Heart right ventricle (tissue), 16 donors: ENCODE results near the gene SMG6. TPM values are rescaled to one million over a fixed set of nuclear protein-coding genes. Genes with fewer than 3 reads are reported as not detected.
A peak's percentile ranks its signal among the peaks of the same experiment; 100 is the strongest.

Experiments used
- ATAC-seq, 8 donors: fragments of 200-7000 bp; cut with Tn5 transposase; one replicate each; pipeline ENCODE4 v1.9.1; 2020; ENCODE audit warnings: mild to moderate bottlenecking in 8 of 8, moderate library complexity in 8 of 8, moderate number of reproducible peaks in 1 of 8
- DNase-seq, 2 donors: peaks; one replicate each; pipeline ENCODE4 v3.0.0-alpha.2; 2020
- H3K27ac ChIP-seq, 10 donors: fragments of 200-600 bp; sonication (generic) in 2 of 10; one replicate each; pipeline versions ENCODE4 v1.5.0 to v1.8.0; 2020 to 2022; ENCODE audit warnings: mild to moderate bottlenecking in 3 of 10
- H3K27me3 ChIP-seq, 7 donors: fragments of 200-600 bp; one replicate each; pipeline ENCODE4 v1.8.0; 2021 to 2022; ENCODE audit warnings: mild to moderate bottlenecking in 2 of 7
- H3K36me3 ChIP-seq, 9 donors: fragments of 200-600 bp; sonication (generic) in 1 of 9; one replicate each; pipeline versions ENCODE4 v1.5.0 to v1.8.0; 2020 to 2022; ENCODE audit warnings: mild to moderate bottlenecking in 2 of 9
- H3K4me1 ChIP-seq, 9 donors: fragments of 200-600 bp; sonication (generic) in 1 of 9; one replicate each; pipeline versions ENCODE4 v1.5.0 to v1.8.0; 2020 to 2022; ENCODE audit warnings: mild to moderate bottlenecking in 4 of 9
- H3K4me3 ChIP-seq, 10 donors: fragments of 200-600 bp; sonication (generic) in 2 of 10; one replicate each; pipeline versions ENCODE4 v1.5.0 to v1.8.0; 2020 to 2022; ENCODE audit warnings: mild to moderate bottlenecking in 7 of 10, moderate library complexity in 2 of 10
- H3K9me3 ChIP-seq, 11 donors: fragments of 200-600 bp in 10 of 11; sonication (generic) in 2 of 11; one replicate each; pipeline versions ENCODE4 v1.5.0 to v1.8.0; 2013 to 2022; ENCODE audit warnings: mild to moderate bottlenecking in 2 of 11, control low read depth in 1 of 11, moderate library complexity in 1 of 11
- CTCF ChIP-seq, 9 donors: fragments of 200-600 bp; sonication (generic) in 2 of 9; IDR thresholded peaks; one replicate each; pipeline versions ENCODE4 v1.5.0 to v1.8.0; 2021 to 2022; ENCODE audit warnings: antibody characterized with exemption in 9 of 9, mild to moderate bottlenecking in 5 of 9, moderate library complexity in 1 of 9
- WGBS, 2 donors: extraction: QIAGEN DNeasy Blood & Tissue Kit; methylation state at CpG; one replicate each; pipeline ENCODE4 v1.1.7; 2013; ENCODE audit warnings: inconsistent platforms in 1 of 2; 5-methylcytosine and 5-hydroxymethylcytosine counted together
- intact Hi-C, 10 donors: fragments of 100-400 bp; cut with DNase I; formaldehyde crosslinking; loops; one replicate each; pipeline versions ENCODE4 v1.11.1 to v1.14.2; 2022
- polyA plus RNA-seq, 2 donors: library from polyadenylated mRNA; stranded (reverse); fragments of 200-250 nt; gene quantifications; one replicate each; pipeline ENCODE4 v1.2.3, GENCODE V29; 2013
- total RNA-seq, 10 donors: library from RNA; stranded (reverse); fragmentation: NEBNext Ultra II Directional in 3 of 10; extraction: Animal tissue kit (Norgen Biotek cat#: 25700) in 3 of 10; gene quantifications; one replicate each; pipeline versions ENCODE4 v1.2.1 to v1.2.4, GENCODE V29; 2021 to 2023
- donor health status: Arrhythmogenic right ventricular cardiomyopathy.
- donor health status: ischemic (EF 13 %, LVEDD 7.1; RV severe dilation, severe dysfunction).
- donor health status: healthy with polysubstance abuse.
- donor health status: DM: no; HTN: yes; CAD: no.
- donor health status: DM: no; HTN: no; CAD: no.
- donor health status: ischemic (EF 25% LVEDD 6.9; RV normal size, moderate dysfunction).
- donor health status: ischemic (EF 25% LVEDD 5.7; RV mildly dilated, moderate dysfunction).
- donor health status: healthy.
- donor health status: DM: yes; HTN: yes; CAD: no.
- donor health status: Ischemic cardiomyopathy.
- donor health status: ischemic (EF 35%, LVEDD 5.7; RV mildly dilated, moderate dysfunction).
- donor health status: nonischemic (EF 11% LVEDD 7.7; RV severe dilation, severe dysfunction).
- donor health status: DM: yes; HTN: yes; CAD: no.
- donor health status: PGD.
- donor health status: ischemic (EF 29% LVEDD 5.4; RV normal size, mild dysfunction).
- donor health status: nonischemic (EF 23%, LVEDD 6.1; RV moderate dilation, normal function).

The SMG6 gene
- total and polyA plus RNA-seq, 12 donors: 13.6 to 28.1 (median 19.6) TPM

- peak overlapping the region; percentile 0 to 83 (median 71) for H3K4me3 ChIP-seq
- peak; percentile 67 to 87 (median 76) for TF ChIP-seq CTCF (IDR thresholded peaks at IDR 0.05)
- ATAC-seq: peak; percentile 8 to 34 (median 24)
- peak overlapping the region; percentile 78 to 97 (median 93) for H3K27ac ChIP-seq
- WGBS, 2 donors: 15 to 21% methylated on average over 74 to 78 of the region's 78 CpGs
- H3K27me3 ChIP-seq: peaks cover 0 to 50% (median 8%) of the 10 kb centered on the region in 7 donors
- H3K9me3 ChIP-seq: no peaks in the 10 kb centered on the region
- intact Hi-C loops: loop anchor here in 7 of 10 donors (5.0 to 10.0 kb wide), 7 partner anchors 33 to 336 kb away; no protein-coding TSS in a partner anchor
- peaks cover 34 to 82% (median 75%) of the 10 kb centered on the region in 9 donors for H3K4me1 ChIP-seq
- peaks cover 0 to 72% (median 0%) of the 10 kb centered on the region in 9 donors for H3K36me3 ChIP-seq
- DNase-seq: peak; percentile 80 to 87
Measured at GRCh38 chr17:2058586-2059546, 244.7 kb downstream of the SMG6 start.

GRCh38 chr17:2057760-2058585, 245.6 kb downstream of the SMG6 start:
- DNase-seq (no peak), ATAC-seq (no peak)
- peaks cover 37 to 82% (median 70%) of the 10 kb centered on the region in 9 donors for H3K4me1 ChIP-seq
- peak overlapping the region in 9 of 10 donors; percentile 50 to 83 (median 71) for H3K4me3 ChIP-seq
- H3K27ac ChIP-seq: peak overlapping the region; percentile 78 to 97 (median 93)
- WGBS, 2 donors: 24 to 27% methylated on average over 95 to 98 of the region's 98 CpGs
- intact Hi-C loops: loop anchor here in 7 of 10 donors (5.0 to 10.0 kb wide), 7 partner anchors 34 to 337 kb away; no protein-coding TSS in a partner anchor
- TF ChIP-seq CTCF (IDR thresholded peaks at IDR 0.05): no peak
- no peaks in the 10 kb centered on the region for H3K9me3 ChIP-seq
- peaks cover 0 to 63% (median 0%) of the 10 kb centered on the region in 9 donors for H3K36me3 ChIP-seq
- H3K27me3 ChIP-seq: peaks cover 0 to 58% (median 11%) of the 10 kb centered on the region in 7 donors

- WGBS, 2 donors: 10 to 14% methylated on average over 60 to 81 of the region's 81 CpGs
- ATAC-seq: no peak
Measured at GRCh38 chr17:2057175-2057759, 246.3 kb downstream of the SMG6 start.

More at GRCh38 chr17:2057175-2057759, 246.3 kb downstream of the SMG6 start:
- Histone ChIP-seq H3K36me3 (peaks cover 0 to 56% (median 0%) of the 10 kb centered on the region in 9 donors), H3K27me3 (peaks cover 0 to 59% (median 11%) of the 10 kb centered on the region in 7 donors), H3K4me3 (peak overlapping the region; percentile 28 to 83 (median 71)), H3K27ac (peak overlapping the region; percentile 78 to 97 (median 93)), H3K4me1 (peaks cover 32 to 75% (median 64%) of the 10 kb centered on the region in 9 donors), H3K9me3 (no peaks in the 10 kb centered on the region)
- intact Hi-C loops: loop anchor here in 7 of 10 donors (5.0 to 10.0 kb wide), 7 partner anchors 35 to 338 kb away; no protein-coding TSS in a partner anchor
- TF ChIP-seq CTCF (IDR thresholded peaks at IDR 0.05): no peak
- no peak for DNase-seq
